IMR-90 (cell line): ENCODE data around the gene RAP2A. TPM values are rescaled to one million over a fixed set of nuclear protein-coding genes. Genes with fewer than 3 reads are reported as not detected.

Experiments
- ATAC-seq: fragments of 200-7000 bp; cut with Tn5 transposase; 2 replicates; pipeline ENCODE4 v1.9.1; 2020; ENCODE audit warnings: low read depth, mild to moderate bottlenecking, moderate library complexity
- BruUV-seq: library from RNA; stranded (reverse); fragments of 400-500 nt; replicated peaks from 2 replicates; lab custom pipeline; 2021; lab: Mats Ljungman, UMichigan
- CTCF ChIA-PET: fragments of 300-600 bp; formaldehyde crosslinking; extraction: SDS; loops from one replicate; lab custom pipeline; 2021; ENCODE audit warnings: antibody characterized with exemption; lab: Yijun Ruan, JAX
- POLR2A ChIA-PET: fragments of 300-600 bp; sonication (Branson Sonifier 250); formaldehyde crosslinking; loops from one replicate; lab custom pipeline; 2022; ENCODE audit warnings: antibody characterized with exemption; ENCODE audit not compliant: unreplicated experiment; lab: Charles Lee
- DNase-seq: peaks from one replicate; pipeline ENCODE4 v3.0.0; 2013
- H2AFZ ChIP-seq: replicated peaks from 2 replicates; pipeline ENCODE3; 2013; ENCODE audit warnings: low read length, mild to moderate bottlenecking; ENCODE audit not compliant: poor library complexity
- H2AK5ac ChIP-seq: 2 replicates; pipeline ENCODE4 v1.6.1; 2013; ENCODE audit warnings: low read depth, low read length, inconsistent platforms
- H2AK9ac ChIP-seq: replicated peaks from 2 replicates; pipeline ENCODE3; 2013; ENCODE audit warnings: mild to moderate bottlenecking, low read depth, low read length, moderate library complexity; ENCODE audit not compliant: poor library complexity
- H2BK120ac ChIP-seq: 2 replicates; pipeline ENCODE4 v1.6.1; 2013; ENCODE audit warnings: low read depth, low read length, inconsistent platforms
- H2BK15ac ChIP-seq: 3 replicates; pipeline ENCODE4 v1.6.1; 2013; ENCODE audit warnings: low read depth, low read length, inconsistent platforms
- H2BK20ac ChIP-seq: 2 replicates; pipeline ENCODE4 v1.6.1; 2013; ENCODE audit warnings: low read depth, mild to moderate bottlenecking, inconsistent platforms, low read length, moderate library complexity
- H2BK5ac ChIP-seq: 2 replicates; pipeline ENCODE4 v1.6.1; 2013; ENCODE audit warnings: mild to moderate bottlenecking, low read depth, low read length, inconsistent platforms; ENCODE audit not compliant: poor library complexity, severe bottlenecking
- H3K14ac ChIP-seq: replicated peaks from 2 replicates; pipeline ENCODE4 v1.6.1; 2013; ENCODE audit warnings: low read depth, low read length, inconsistent platforms
- H3K18ac ChIP-seq: 2 replicates; pipeline ENCODE4 v1.6.1; 2013; ENCODE audit warnings: low read depth, low read length, control low read depth
- H3K23ac ChIP-seq: 2 replicates; pipeline ENCODE4 v1.6.1; 2013; ENCODE audit warnings: low read depth, low read length, inconsistent platforms
- H3K27ac ChIP-seq: 2 replicates; pipeline ENCODE4 v1.5.1; 2013; ENCODE audit warnings: mild to moderate bottlenecking, control low read depth, low read length; ENCODE audit not compliant: insufficient read depth
- H3K27me3 ChIP-seq: 2 replicates; pipeline ENCODE4 v1.6.1; 2013; ENCODE audit warnings: low read length; ENCODE audit not compliant: control insufficient read depth, insufficient read depth
- H3K36me3 ChIP-seq: 2 replicates; pipeline ENCODE4 v1.6.1; 2013; ENCODE audit warnings: low read length, mixed read lengths; ENCODE audit not compliant: control insufficient read depth, insufficient read depth
- H3K4ac ChIP-seq: 2 replicates; pipeline ENCODE4 v1.6.1; 2013; ENCODE audit warnings: low read depth, low read length, inconsistent platforms
- H3K4me1 ChIP-seq: 2 replicates; pipeline ENCODE4 v1.6.1; 2013; ENCODE audit warnings: low read length, mixed read lengths; ENCODE audit not compliant: control insufficient read depth, insufficient read depth
- H3K4me2 ChIP-seq: 2 replicates; pipeline ENCODE4 v1.6.1; 2013; ENCODE audit warnings: low read depth, mild to moderate bottlenecking, control low read depth, low read length, moderate library complexity
- H3K4me3 ChIP-seq: 2 replicates; pipeline ENCODE4 v1.5.1; 2013; ENCODE audit warnings: low read depth, mild to moderate bottlenecking, control low read depth, low read length, moderate library complexity; ENCODE audit not compliant: insufficient read depth
- H3K56ac ChIP-seq: 2 replicates; pipeline ENCODE4 v1.6.1; 2013; ENCODE audit warnings: low read length, inconsistent platforms; ENCODE audit not compliant: insufficient read depth; ENCODE audit errors: extremely low read depth
- H3K79me1 ChIP-seq, 2 experiments: 2 replicates each; pipeline ENCODE4 v1.6.1; 2013; ENCODE audit warnings: low read length in 2 of 2, inconsistent platforms in 1 of 2, low read depth in 1 of 2
- H3K9ac ChIP-seq: 2 replicates; pipeline ENCODE4 v1.6.1; 2013; ENCODE audit warnings: low read depth, low read length, control low read depth
- H3K9me1 ChIP-seq: 2 replicates; pipeline ENCODE4 v1.6.1; 2013; ENCODE audit warnings: low read length, inconsistent platforms; ENCODE audit not compliant: insufficient read depth
- H3K9me3 ChIP-seq: 2 replicates; pipeline ENCODE4 v1.6.1; 2013; ENCODE audit warnings: low read length; ENCODE audit not compliant: control insufficient read depth, insufficient read depth
- H4K20me1 ChIP-seq: 2 replicates; pipeline ENCODE4 v1.6.1; 2013; ENCODE audit warnings: low read length, inconsistent platforms; ENCODE audit not compliant: insufficient read depth
- H4K5ac ChIP-seq: 2 replicates; pipeline ENCODE4 v1.6.1; 2013; ENCODE audit warnings: mild to moderate bottlenecking, low read depth, low read length, control low read depth
- H4K8ac ChIP-seq, 2 experiments: 2 replicates each; pipeline ENCODE4 v1.6.1; 2013; ENCODE audit warnings: low read depth in 2 of 2, low read length in 2 of 2, control low read depth in 1 of 2, inconsistent platforms in 1 of 2
- H4K91ac ChIP-seq: 2 replicates; pipeline ENCODE4 v1.6.1; 2013; ENCODE audit warnings: low read depth, low read length, inconsistent platforms; ENCODE audit not compliant: insufficient read depth
- BHLHE40 ChIP-seq: fragments of 150-350 bp; IDR thresholded peaks from 2 replicates; pipeline ENCODE4 v1.6.1; 2016; ENCODE audit warnings: mild to moderate bottlenecking, low read depth, low read length
- CEBPB ChIP-seq: IDR thresholded peaks from 2 replicates; pipeline ENCODE4 v1.6.1; 2012; ENCODE audit warnings: low read depth, low read length, improper control_type of control experiment
- CHD1 ChIP-seq: IDR thresholded peaks from 2 replicates; pipeline ENCODE4 v1.6.1; 2012; ENCODE audit warnings: low read depth, low read length, improper control_type of control experiment
- FOS ChIP-seq: fragments of 150-350 bp; IDR thresholded peaks from 2 replicates; pipeline ENCODE4 v1.6.1; 2016; ENCODE audit warnings: low read depth, low read length
- MAFK ChIP-seq: IDR thresholded peaks from 2 replicates; pipeline ENCODE4 v1.6.1; 2012; ENCODE audit warnings: low read depth, low read length, improper control_type of control experiment
- MAZ ChIP-seq: IDR thresholded peaks from 2 replicates; pipeline ENCODE4 v1.6.1; 2012; ENCODE audit warnings: low read depth, mild to moderate bottlenecking, low read length, improper control_type of control experiment, moderate library complexity, borderline replicate concordance
- MXI1 ChIP-seq: IDR thresholded peaks from 2 replicates; pipeline ENCODE4 v1.6.1; 2012; ENCODE audit warnings: low read depth, mild to moderate bottlenecking, low read length, moderate library complexity, borderline replicate concordance
- NFE2L2 ChIP-seq: fragments of 150-350 bp; IDR thresholded peaks from 2 replicates; pipeline ENCODE4 v1.6.1; 2016; ENCODE audit warnings: low read depth, mild to moderate bottlenecking, low read length
- POLR2A ChIP-seq: IDR thresholded peaks from 2 replicates; pipeline ENCODE4 v1.6.1; 2012; ENCODE audit warnings: mild to moderate bottlenecking, low read depth, low read length
- RAD21 ChIP-seq: IDR thresholded peaks from 2 replicates; pipeline ENCODE4 v1.6.1; 2012; ENCODE audit warnings: low read length, improper control_type of control experiment
- RCOR1 ChIP-seq: IDR thresholded peaks from 2 replicates; pipeline ENCODE4 v1.6.1; 2012; ENCODE audit warnings: mild to moderate bottlenecking, low read length, improper control_type of control experiment; ENCODE audit not compliant: insufficient replicate concordance
- SMC3 ChIP-seq: fragments of 150-350 bp; IDR thresholded peaks from 2 replicates; pipeline ENCODE4 v1.6.1; 2016; ENCODE audit warnings: low read depth, mild to moderate bottlenecking, antibody characterized with exemption, low read length, moderate library complexity
- WGBS, 2 experiments: methylation state at CpG; one replicate each; pipeline versions ENCODE4 v1.1.5 to v1.1.7; 2013; ENCODE audit warnings: missing lambda C conversion rate in 2 of 2; ENCODE audit not compliant: insufficient read length in 1 of 2; ENCODE audit errors: extremely low coverage in 2 of 2; 5-methylcytosine and 5-hydroxymethylcytosine counted together
- dilution Hi-C: fragments of 300-500 bp; cut with HindIII; formaldehyde crosslinking; loops from one replicate; pipeline ENCODE4 v1.14.3; 2018; ENCODE audit warnings: low sequenced_read_pairs; ENCODE audit not compliant: unreplicated experiment
- in situ Hi-C: fragments of 300-500 bp; cut with MboI; formaldehyde crosslinking; loops from 3 replicates; pipeline ENCODE4 v1.14.3; 2019; ENCODE audit warnings: low sequenced_read_pairs, inconsistent platforms, mixed read lengths
- intact Hi-C: fragments of 100-400 bp; cut with micrococcal nuclease; formaldehyde crosslinking; loops from 2 replicates; pipeline ENCODE4 v1.10.0; 2022
- polyA plus RNA-seq, 3 experiments: library from polyadenylated mRNA; depleted of rRNA; stranded (reverse); fragments of >200 nt; gene quantifications; 2 replicates each; pipeline ENCODE4 v1.2.3, GENCODE V29; 2012; ENCODE audit warnings: low replicate concordance in 1 of 3
- total RNA-seq: library from RNA; depleted of rRNA; stranded (reverse); fragments of >200 nt; gene quantifications from 2 replicates; pipeline ENCODE4 v1.2.3, GENCODE V29; 2012
- TF ChIP-seq, protein P1 (sequence below): conservative IDR thresholded peaks from 2 replicates; pipeline ENCODE4 v1.5.1; 2012; ENCODE audit warnings: mild to moderate bottlenecking, low read depth, low read length, improper control_type of control experiment
- TF ChIP-seq, protein P2 (sequence below): fragments of 150-350 bp; IDR thresholded peaks from 2 replicates; pipeline ENCODE4 v1.6.1; 2016; ENCODE audit warnings: low read depth, mild to moderate bottlenecking, low read length, moderate library complexity, borderline replicate concordance
- TF ChIP-seq, protein P3 (sequence below): fragments of 150-350 bp; IDR thresholded peaks from 2 replicates; pipeline ENCODE4 v1.6.1; 2017; ENCODE audit warnings: mild to moderate bottlenecking, antibody characterized with exemption, low read length, low read depth

The RAP2A gene
- total and polyA plus RNA-seq, 2 of the 4 experiments (the other 2 are of a cell fraction) = 6.4 to 21.0 TPM

DNA sequence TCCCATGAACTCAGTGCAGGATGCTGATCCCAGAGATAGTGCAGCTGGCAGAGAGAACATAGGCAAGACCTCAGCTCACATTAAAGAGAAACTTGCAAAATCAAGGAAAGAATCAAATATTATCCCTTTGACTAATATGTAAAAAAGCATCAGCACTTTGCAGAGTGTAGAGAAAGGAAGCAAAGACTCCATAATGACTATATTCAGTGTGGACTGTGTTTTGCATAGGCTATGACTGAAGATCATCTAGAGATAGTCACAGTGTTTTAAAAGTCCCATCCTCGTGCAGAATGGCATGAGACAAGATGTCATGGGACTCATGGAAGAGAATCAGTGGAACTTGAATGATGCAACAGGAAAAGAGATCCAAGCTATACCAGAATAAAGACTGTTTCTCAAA, 84.0 kb downstream of the RAP2A start:
- no peak overlapping the region for H3K18ac ChIP-seq
- H2BK15ac ChIP-seq = no peak overlapping the region
- no peak overlapping the region for H3K9ac ChIP-seq
- no peak overlapping the region for H2BK120ac ChIP-seq
- BruUV-seq = no TSS peak
- peaks cover 6% of the 10 kb centered on the region; the same call in 1 of the 2 replicates for H3K27me3 ChIP-seq
- POLR2A ChIA-PET = no interaction called here
- H2BK20ac ChIP-seq = no peak overlapping the region
- H3K9me3 ChIP-seq = no peaks in the 10 kb centered on the region
- H3K4ac ChIP-seq = no peak overlapping the region
- H3K36me3 ChIP-seq = no peaks in the 10 kb centered on the region
- no peaks in the 10 kb centered on the region for H3K4me1 ChIP-seq
- no peak overlapping the region for H4K91ac ChIP-seq
- H4K20me1 ChIP-seq = no peaks in the 10 kb centered on the region
- H3K9me1 ChIP-seq = no peaks in the 10 kb centered on the region
- no peak overlapping the region for H2BK5ac ChIP-seq
- H3K14ac ChIP-seq = no peak overlapping the region
- no peak overlapping the region for H3K56ac ChIP-seq
- H4K8ac ChIP-seq = no peak overlapping the region
- H2AFZ ChIP-seq = no peak overlapping the region
- no peak overlapping the region for H2AK9ac ChIP-seq
- H3K27ac ChIP-seq = no peak overlapping the region
- CTCF ChIA-PET = no interaction called here
- H4K5ac ChIP-seq = no peak overlapping the region
- DNase-seq (no peak), ATAC-seq (no peak)
- H3K79me1 ChIP-seq = no peaks in the 10 kb centered on the region
- H3K4me2 ChIP-seq = no peak overlapping the region
- H3K4me3 ChIP-seq = no peak overlapping the region
- TF ChIP-seq, protein P1, sequence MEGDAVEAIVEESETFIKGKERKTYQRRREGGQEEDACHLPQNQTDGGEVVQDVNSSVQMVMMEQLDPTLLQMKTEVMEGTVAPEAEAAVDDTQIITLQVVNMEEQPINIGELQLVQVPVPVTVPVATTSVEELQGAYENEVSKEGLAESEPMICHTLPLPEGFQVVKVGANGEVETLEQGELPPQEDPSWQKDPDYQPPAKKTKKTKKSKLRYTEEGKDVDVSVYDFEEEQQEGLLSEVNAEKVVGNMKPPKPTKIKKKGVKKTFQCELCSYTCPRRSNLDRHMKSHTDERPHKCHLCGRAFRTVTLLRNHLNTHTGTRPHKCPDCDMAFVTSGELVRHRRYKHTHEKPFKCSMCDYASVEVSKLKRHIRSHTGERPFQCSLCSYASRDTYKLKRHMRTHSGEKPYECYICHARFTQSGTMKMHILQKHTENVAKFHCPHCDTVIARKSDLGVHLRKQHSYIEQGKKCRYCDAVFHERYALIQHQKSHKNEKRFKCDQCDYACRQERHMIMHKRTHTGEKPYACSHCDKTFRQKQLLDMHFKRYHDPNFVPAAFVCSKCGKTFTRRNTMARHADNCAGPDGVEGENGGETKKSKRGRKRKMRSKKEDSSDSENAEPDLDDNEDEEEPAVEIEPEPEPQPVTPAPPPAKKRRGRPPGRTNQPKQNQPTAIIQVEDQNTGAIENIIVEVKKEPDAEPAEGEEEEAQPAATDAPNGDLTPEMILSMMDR = no peak
- TF ChIP-seq POLR2A = no peak
- TF ChIP-seq, protein P2, sequence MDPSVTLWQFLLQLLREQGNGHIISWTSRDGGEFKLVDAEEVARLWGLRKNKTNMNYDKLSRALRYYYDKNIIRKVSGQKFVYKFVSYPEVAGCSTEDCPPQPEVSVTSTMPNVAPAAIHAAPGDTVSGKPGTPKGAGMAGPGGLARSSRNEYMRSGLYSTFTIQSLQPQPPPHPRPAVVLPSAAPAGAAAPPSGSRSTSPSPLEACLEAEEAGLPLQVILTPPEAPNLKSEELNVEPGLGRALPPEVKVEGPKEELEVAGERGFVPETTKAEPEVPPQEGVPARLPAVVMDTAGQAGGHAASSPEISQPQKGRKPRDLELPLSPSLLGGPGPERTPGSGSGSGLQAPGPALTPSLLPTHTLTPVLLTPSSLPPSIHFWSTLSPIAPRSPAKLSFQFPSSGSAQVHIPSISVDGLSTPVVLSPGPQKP = no peak
- no peak for TF ChIP-seq CEBPB
- no peak for TF ChIP-seq BHLHE40
- no peak for TF ChIP-seq NFE2L2
- no peak for TF ChIP-seq RCOR1
- no peak for TF ChIP-seq MAFK
- TF ChIP-seq MXI1 = no peak
- TF ChIP-seq CHD1 = no peak
- TF ChIP-seq, protein P3, sequence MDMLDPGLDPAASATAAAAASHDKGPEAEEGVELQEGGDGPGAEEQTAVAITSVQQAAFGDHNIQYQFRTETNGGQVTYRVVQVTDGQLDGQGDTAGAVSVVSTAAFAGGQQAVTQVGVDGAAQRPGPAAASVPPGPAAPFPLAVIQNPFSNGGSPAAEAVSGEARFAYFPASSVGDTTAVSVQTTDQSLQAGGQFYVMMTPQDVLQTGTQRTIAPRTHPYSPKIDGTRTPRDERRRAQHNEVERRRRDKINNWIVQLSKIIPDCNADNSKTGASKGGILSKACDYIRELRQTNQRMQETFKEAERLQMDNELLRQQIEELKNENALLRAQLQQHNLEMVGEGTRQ = no peak
- no peak for TF ChIP-seq MAZ
- no peak for TF ChIP-seq SMC3
- TF ChIP-seq FOS = no peak
- TF ChIP-seq RAD21 = no peak
- no peak overlapping the region for H3K23ac ChIP-seq
- no CpG with 5 or more reads among the region's 1 CpG for WGBS, 2 experiments
- intact Hi-C loops = no loop called here
- H2AK5ac ChIP-seq = no peak overlapping the region
- in situ Hi-C loops = no loop called here
- dilution Hi-C loops = no loop called here
